Esophagus muscularis mucosa (tissue), 4 donors: ENCODE results near the gene PIGT. TPM values are rescaled to one million over a fixed set of nuclear protein-coding genes. Genes with fewer than 3 reads are reported as not detected.
A peak's percentile ranks its signal among the peaks of the same experiment; 100 is the strongest.

ENCODE experiments used
- DNase-seq: peaks from one replicate; pipeline ENCODE4 v3.0.0-alpha.2; 2017; ENCODE audit errors: extremely low spot score
- H3K27ac ChIP-seq, 4 donors: fragments of 200-600 bp; sonication (generic); replicated peaks in 1 of 4; 1 replicate in 3 of 4; 2 replicates in 1 of 4; pipeline ENCODE4 v1.5.1; 2016 to 2019; ENCODE audit warnings: mild to moderate bottlenecking in 1 of 4
- H3K27me3 ChIP-seq, 4 donors: fragments of 200-600 bp; sonication (generic); one replicate each; pipeline versions ENCODE4 v1.5.1 to v1.6.0; 2016 to 2019
- H3K36me3 ChIP-seq, 4 donors: fragments of 200-600 bp; sonication (generic); one replicate each; pipeline ENCODE4 v1.5.1; 2016 to 2019
- H3K4me1 ChIP-seq, 4 donors: fragments of 200-600 bp; sonication (generic); one replicate each; pipeline ENCODE4 v1.5.1; 2016 to 2019
- H3K4me3 ChIP-seq, 4 donors: fragments of 200-600 bp; sonication (generic); 1 replicate in 2 of 4; 2 replicates in 2 of 4; pipeline ENCODE4 v1.5.1; 2016 to 2019; ENCODE audit warnings: mild to moderate bottlenecking in 4 of 4, moderate library complexity in 1 of 4
- H3K9me3 ChIP-seq, 4 donors: fragments of 200-600 bp; sonication (generic); 1 replicate in 3 of 4; 2 replicates in 1 of 4; pipeline ENCODE4 v1.5.1; 2016 to 2019
- EP300 ChIP-seq: sonication (generic); formaldehyde crosslinking; IDR thresholded peaks from one replicate; pipeline ENCODE4 v1.6.1; 2017; ENCODE audit warnings: antibody characterized with exemption
- POLR2A ChIP-seq: fragments of 450-650 bp; IDR thresholded peaks from one replicate; pipeline ENCODE4 v1.6.1; 2017; ENCODE audit warnings: antibody characterized with exemption, moderate library complexity, mild to moderate bottlenecking, low read depth
- POLR2AphosphoS5 ChIP-seq, 2 donors: sonication (generic); formaldehyde crosslinking; IDR thresholded peaks; one replicate each; pipeline ENCODE4 v1.6.1; 2017; ENCODE audit warnings: antibody characterized with exemption in 2 of 2
- WGBS: methylation state at CpG from one replicate; pipeline ENCODE4 v1.1.5; 2018; 5-methylcytosine and 5-hydroxymethylcytosine counted together
- intact Hi-C: fragments of 100-400 bp; cut with DNase I; formaldehyde crosslinking; loops from one replicate; pipeline ENCODE4 v1.15.1; 2023
- total RNA-seq, 4 donors: library from RNA; depleted of rRNA; stranded (reverse); fragments of >200 nt; gene quantifications; one replicate each; pipeline versions ENCODE4 v1.1.0 to v1.2.1, GENCODE V29; 2016
- TF ChIP-seq, protein P1 (sequence below), 3 experiments: fragments of 200-600 bp in 2 of 3; fragments of 450-650 bp in 1 of 3; sonication (generic) in 2 of 3; IDR thresholded peaks; one replicate each; pipeline ENCODE4 v1.5.1; 2017 to 2019; ENCODE audit warnings: antibody characterized with exemption in 3 of 3, mild to moderate bottlenecking in 2 of 3, moderate library complexity in 1 of 3

The PIGT gene
- total RNA-seq = 10 to 100 TPM; 64.4 to 90.9 (median 80.4) TPM

DNA sequence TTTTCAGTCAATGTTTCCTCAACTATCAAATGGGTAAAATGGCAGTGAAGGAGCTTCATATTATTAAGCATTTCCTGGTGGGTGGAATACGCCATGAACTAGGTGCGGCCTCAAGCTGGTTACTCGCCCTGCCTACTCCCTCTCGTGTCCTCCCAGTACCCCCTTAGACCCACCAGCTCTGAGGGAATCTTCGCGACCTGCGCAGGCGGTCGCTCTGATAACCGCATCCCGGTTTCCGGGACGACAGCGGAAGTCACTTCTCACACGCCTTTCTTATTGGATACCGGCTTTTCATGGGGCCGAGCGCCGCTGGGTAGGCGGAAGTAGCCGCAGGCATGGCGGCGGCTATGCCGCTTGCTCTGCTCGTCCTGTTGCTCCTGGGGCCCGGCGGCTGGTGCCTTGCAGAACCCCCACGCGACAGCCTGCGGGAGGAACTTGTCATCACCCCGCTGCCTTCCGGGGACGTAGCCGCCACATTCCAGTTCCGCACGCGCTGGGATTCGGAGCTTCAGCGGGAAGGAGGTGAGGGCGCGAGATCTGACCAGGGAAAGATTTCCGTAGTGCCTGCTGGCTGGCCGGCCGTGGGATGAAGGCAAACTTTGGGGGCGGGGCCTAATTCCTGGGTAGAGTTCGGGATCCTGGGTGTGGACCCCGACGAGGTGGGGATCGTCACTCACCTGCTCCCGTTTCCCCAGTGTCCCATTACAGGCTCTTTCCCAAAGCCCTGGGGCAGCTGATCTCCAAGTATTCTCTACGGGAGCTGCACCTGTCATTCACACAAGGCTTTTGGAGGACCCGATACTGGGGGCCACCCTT, at the start of gene PIGT:
PIGT (plus strand) TSS at position 320 of the 816 bp plus-strand sequence; CDS start at position 336, 16 bp downstream.
- H3K27ac ChIP-seq = peak within 1 kb of the TSS; percentile 82 to 90 (median 86)
- intact Hi-C loops = no loop called here
- DNase-seq = peak; percentile 95
- H3K27me3 ChIP-seq = no peaks in the 10 kb centered on the region
- H3K9me3 ChIP-seq = no peaks in the 10 kb centered on the region
- no peak for TF ChIP-seq EP300
- TF ChIP-seq POLR2AphosphoS5 (IDR thresholded peaks at IDR 0.05) = peak; percentile 95 to 96
- TF ChIP-seq POLR2A = peak; percentile 85
- 0% methylated on average over 22 of the region's 52 CpGs for WGBS
- H3K4me1 ChIP-seq = peaks cover 47 to 50% (median 49%) of the 10 kb centered on the region in 4 donors
- H3K4me3 ChIP-seq = peak within 1 kb of the TSS; percentile 76 to 99 (median 82)
- peaks cover 18 to 46% (median 36%) of the 10 kb centered on the region in 4 donors for H3K36me3 ChIP-seq

DNA sequence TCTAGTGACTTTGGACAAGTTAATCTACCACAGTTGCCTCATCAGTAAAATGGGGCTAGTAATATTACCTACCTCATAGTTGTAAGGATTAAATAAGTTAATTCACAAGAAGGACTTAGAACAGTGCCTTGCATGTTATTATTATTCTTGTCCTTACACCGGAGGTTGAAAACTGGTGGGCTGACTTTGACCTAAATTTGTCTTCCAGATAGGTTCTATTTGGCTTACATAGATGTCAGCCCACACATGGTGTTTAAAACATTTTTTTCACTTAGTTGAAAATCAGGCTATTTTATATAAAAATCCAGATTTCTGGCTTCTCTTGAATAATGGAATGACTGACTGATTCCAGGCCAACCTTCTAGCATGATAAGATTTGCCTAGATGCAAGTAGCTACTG, 49.7 kb upstream of the PIGT start:
- intact Hi-C loops = no loop called here
- peak overlapping the region in 2 of 4 donors; percentile 20 to 47 for H3K27ac ChIP-seq
- H3K9me3 ChIP-seq = no peaks in the 10 kb centered on the region
- peaks cover 13 to 32% (median 31%) of the 10 kb centered on the region in 4 donors for H3K4me1 ChIP-seq
- no peaks in the 10 kb centered on the region for H3K27me3 ChIP-seq
- WGBS = 86% methylated on average over 1 of the region's 1 CpG
- H3K4me3 ChIP-seq = no peak overlapping the region
- no peak for DNase-seq
- no peak for TF ChIP-seq EP300
- no peak for TF ChIP-seq POLR2A
- TF ChIP-seq, protein P1, sequence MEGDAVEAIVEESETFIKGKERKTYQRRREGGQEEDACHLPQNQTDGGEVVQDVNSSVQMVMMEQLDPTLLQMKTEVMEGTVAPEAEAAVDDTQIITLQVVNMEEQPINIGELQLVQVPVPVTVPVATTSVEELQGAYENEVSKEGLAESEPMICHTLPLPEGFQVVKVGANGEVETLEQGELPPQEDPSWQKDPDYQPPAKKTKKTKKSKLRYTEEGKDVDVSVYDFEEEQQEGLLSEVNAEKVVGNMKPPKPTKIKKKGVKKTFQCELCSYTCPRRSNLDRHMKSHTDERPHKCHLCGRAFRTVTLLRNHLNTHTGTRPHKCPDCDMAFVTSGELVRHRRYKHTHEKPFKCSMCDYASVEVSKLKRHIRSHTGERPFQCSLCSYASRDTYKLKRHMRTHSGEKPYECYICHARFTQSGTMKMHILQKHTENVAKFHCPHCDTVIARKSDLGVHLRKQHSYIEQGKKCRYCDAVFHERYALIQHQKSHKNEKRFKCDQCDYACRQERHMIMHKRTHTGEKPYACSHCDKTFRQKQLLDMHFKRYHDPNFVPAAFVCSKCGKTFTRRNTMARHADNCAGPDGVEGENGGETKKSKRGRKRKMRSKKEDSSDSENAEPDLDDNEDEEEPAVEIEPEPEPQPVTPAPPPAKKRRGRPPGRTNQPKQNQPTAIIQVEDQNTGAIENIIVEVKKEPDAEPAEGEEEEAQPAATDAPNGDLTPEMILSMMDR (IDR thresholded peaks at IDR 0.05) = no peak
- TF ChIP-seq POLR2AphosphoS5 (IDR thresholded peaks at IDR 0.05) = no peak
- peaks cover 22 to 41% (median 37%) of the 10 kb centered on the region in 4 donors for H3K36me3 ChIP-seq

DNA sequence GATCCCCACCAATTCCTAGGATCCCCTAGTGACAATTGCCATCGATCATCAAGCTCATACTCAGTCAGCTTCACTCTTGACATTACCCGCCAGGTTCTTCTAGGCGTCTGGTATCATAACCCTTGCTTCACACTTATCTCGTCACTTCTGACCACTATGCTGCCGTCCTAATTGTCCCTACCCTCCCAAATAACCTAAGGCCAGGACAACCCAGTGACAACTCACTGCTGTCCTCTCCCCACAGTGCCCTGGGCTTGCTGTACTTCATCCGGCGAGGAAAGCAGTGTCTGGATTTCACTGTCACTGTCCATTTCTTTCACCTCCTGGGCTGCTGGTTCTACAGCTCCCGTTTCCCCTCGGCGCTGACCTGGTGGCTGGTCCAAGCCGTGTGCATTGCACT, 49.3 kb upstream of the PIGT start:
- no peak overlapping the region for H3K4me3 ChIP-seq
- intact Hi-C loops = no loop called here
- no peaks in the 10 kb centered on the region for H3K9me3 ChIP-seq
- H3K27ac ChIP-seq = no peak overlapping the region
- WGBS = 90% methylated on average over 11 of the region's 11 CpGs
- peaks cover 22 to 41% (median 37%) of the 10 kb centered on the region in 4 donors for H3K36me3 ChIP-seq
- H3K4me1 ChIP-seq = peaks cover 13 to 32% (median 31%) of the 10 kb centered on the region in 4 donors
- no peak for DNase-seq
- no peak for TF ChIP-seq EP300
- TF ChIP-seq, protein P1 (IDR thresholded peaks at IDR 0.05) = no peak
- no peak for TF ChIP-seq POLR2A
- no peak for TF ChIP-seq POLR2AphosphoS5 (IDR thresholded peaks at IDR 0.05)
- no peaks in the 10 kb centered on the region for H3K27me3 ChIP-seq

DNA sequence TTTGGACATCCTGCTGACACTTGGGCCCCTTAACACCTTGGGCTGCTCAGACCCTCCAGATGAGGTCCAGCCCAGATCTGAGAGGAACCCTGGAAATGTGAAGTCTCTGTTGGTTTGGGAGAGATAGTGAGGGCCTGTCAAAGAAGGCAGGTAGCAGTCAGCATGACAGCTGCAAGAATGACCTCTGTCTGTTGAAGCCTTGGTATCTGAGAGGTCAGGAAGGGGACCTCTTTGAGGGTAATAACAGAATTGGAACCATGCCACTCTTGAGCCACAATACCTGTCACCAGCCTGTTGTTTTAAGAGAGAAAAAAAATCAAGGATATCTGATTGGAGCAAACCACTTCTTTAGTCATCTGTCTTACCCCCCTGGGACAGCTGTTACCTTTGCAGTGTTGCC, 48.8 kb upstream of the PIGT start:
- peaks cover 22 to 41% (median 37%) of the 10 kb centered on the region in 4 donors for H3K36me3 ChIP-seq
- H3K27ac ChIP-seq = no peak overlapping the region
- DNase-seq = no peak
- H3K27me3 ChIP-seq = no peaks in the 10 kb centered on the region
- H3K4me3 ChIP-seq = no peak overlapping the region
- intact Hi-C loops = no loop called here
- TF ChIP-seq, protein P1 (IDR thresholded peaks at IDR 0.05) = no peak
- no peak for TF ChIP-seq EP300
- no peak for TF ChIP-seq POLR2A
- no peak for TF ChIP-seq POLR2AphosphoS5 (IDR thresholded peaks at IDR 0.05)
- H3K4me1 ChIP-seq = peaks cover 13 to 32% (median 32%) of the 10 kb centered on the region in 4 donors
- no peaks in the 10 kb centered on the region for H3K9me3 ChIP-seq

DNA sequence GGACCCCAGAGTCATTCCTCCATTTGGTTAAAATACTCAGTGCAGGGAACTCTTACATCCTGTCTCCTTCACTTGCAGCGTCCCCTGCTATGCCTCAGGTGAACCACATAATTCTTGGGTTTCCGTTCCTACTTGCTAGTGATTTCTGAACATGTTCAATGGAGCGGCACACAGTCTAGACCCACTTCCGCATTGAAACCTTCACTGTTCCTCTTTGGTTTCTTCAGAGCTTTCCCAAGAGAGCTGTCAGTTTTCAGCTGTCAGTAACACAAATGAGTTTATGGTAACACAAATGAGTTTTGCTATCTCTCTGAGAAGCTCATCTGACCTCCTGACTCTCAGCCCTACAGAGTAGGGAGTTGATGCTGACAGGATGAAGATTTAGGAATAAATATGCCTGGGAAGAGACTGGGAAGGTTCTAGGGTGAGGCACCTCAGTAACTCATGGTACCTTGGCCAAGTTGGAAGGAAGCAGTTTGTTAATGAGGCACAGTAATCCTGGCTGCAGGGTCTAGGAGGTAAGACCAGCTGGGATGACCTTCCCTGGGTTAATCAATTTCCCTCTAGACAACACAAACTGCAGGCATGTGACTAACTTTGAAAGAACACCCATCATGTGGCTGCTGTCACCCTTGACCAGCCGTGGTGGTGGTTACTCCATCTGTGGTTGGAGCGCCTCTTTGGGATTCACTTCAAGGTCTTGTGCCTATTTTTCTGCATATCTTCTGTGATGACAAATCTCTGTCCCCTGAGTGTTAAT, 47.5 kb upstream of the PIGT start:
- no peak for DNase-seq
- intact Hi-C loops = no loop called here
- TF ChIP-seq EP300 (no peak), POLR2A (no peak), POLR2AphosphoS5 (IDR thresholded peaks at IDR 0.05) (no peak)
- TF ChIP-seq, protein P1 (IDR thresholded peaks at IDR 0.05) = no peak
- H3K36me3 ChIP-seq = peaks cover 22 to 41% (median 37%) of the 10 kb centered on the region in 4 donors
- H3K4me1 ChIP-seq = peaks cover 21 to 40% (median 39%) of the 10 kb centered on the region in 4 donors
- H3K27ac ChIP-seq = peak overlapping the region in 1 of 4 donors; percentile 29
- H3K4me3 ChIP-seq = no peak overlapping the region
- H3K9me3 ChIP-seq = no peaks in the 10 kb centered on the region
- 85% methylated on average over 6 of the region's 6 CpGs for WGBS
- H3K27me3 ChIP-seq = no peaks in the 10 kb centered on the region
